Transverse colon (tissue), 4 donors: ENCODE data around the gene PILRA. TPM values are rescaled to one million over a fixed set of nuclear protein-coding genes. Genes with fewer than 3 reads are reported as not detected.
A peak's percentile ranks its signal among the peaks of the same experiment; 100 is the strongest.
"Not testable (repeated sequence)": the region's sequence is repeated elsewhere in the genome, so short reads cannot be mapped to it uniquely, and the experiment has no call there.

Experiments used
- DNase-seq: peaks from one replicate; pipeline ENCODE4 v3.0.0-alpha.2; 2019
- H3K27ac ChIP-seq, 4 donors: fragments of 200-600 bp; sonication (generic); 2 replicates each; pipeline ENCODE4 v1.5.1; 2016 to 2018; ENCODE audit warnings: inconsistent platforms in 4 of 4
- H3K27me3 ChIP-seq: fragments of 200-600 bp; sonication (generic); 2 replicates; pipeline ENCODE4 v1.5.1; 2017; ENCODE audit warnings: inconsistent platforms
- H3K36me3 ChIP-seq, 4 donors: fragments of 200-600 bp; sonication (generic); 2 replicates each; pipeline ENCODE4 v1.5.1; 2017 to 2019; ENCODE audit warnings: inconsistent platforms in 4 of 4
- H3K4me1 ChIP-seq, 4 donors: fragments of 200-600 bp; sonication (generic); 2 replicates each; pipeline ENCODE4 v1.5.1; 2017 to 2020; ENCODE audit warnings: inconsistent platforms in 4 of 4
- H3K4me3 ChIP-seq, 4 donors: fragments of 200-600 bp; sonication (generic); 1 replicate in 1 of 4; 2 replicates in 3 of 4; pipeline versions ENCODE4 v1.5.1 to v1.6.1; 2017 to 2019; ENCODE audit warnings: inconsistent platforms in 4 of 4
- H3K9me3 ChIP-seq, 2 donors: fragments of 200-600 bp; sonication (generic); 2 replicates each; pipeline ENCODE4 v1.5.1; 2017 to 2019; ENCODE audit warnings: inconsistent platforms in 2 of 2
- EP300 ChIP-seq: sonication (generic); formaldehyde crosslinking; IDR thresholded peaks from one replicate; pipeline ENCODE4 v1.6.1; 2017; ENCODE audit warnings: antibody characterized with exemption, low read depth
- POLR2A ChIP-seq: fragments of 450-650 bp; IDR thresholded peaks from one replicate; pipeline ENCODE4 v1.6.1; 2016; ENCODE audit warnings: antibody characterized with exemption, mild to moderate bottlenecking, moderate library complexity
- POLR2AphosphoS5 ChIP-seq, 3 donors: sonication (generic); formaldehyde crosslinking; IDR thresholded peaks; one replicate each; pipeline ENCODE4 v1.6.1; 2016; ENCODE audit warnings: antibody characterized with exemption in 3 of 3
- WGBS, 2 donors: methylation state at CpG; one replicate each; pipeline ENCODE4 v1.1.5; 2018; ENCODE audit warnings: low coverage in 1 of 2; 5-methylcytosine and 5-hydroxymethylcytosine counted together
- in situ Hi-C, 4 donors: fragments of 200-750 bp; cut with MboI; loops; one replicate each; pipeline versions ENCODE4 v1.15.0 to v1.15.1; 2017; ENCODE audit warnings: low sequenced_read_pairs in 3 of 4, low pct_ligation_motif_present in 1 of 4, low pct_unique_long_range_greater_than_20kb in 1 of 4
- intact Hi-C: fragments of 100-400 bp; cut with DNase I; formaldehyde crosslinking; loops from one replicate; pipeline ENCODE4 v1.15.1; 2023; ENCODE audit warnings: low total_unique reads
- total RNA-seq, 4 donors: library from RNA; depleted of rRNA; stranded (reverse); fragments of >200 nt; gene quantifications; one replicate each; pipeline ENCODE4 v1.1.0, GENCODE V29; 2016
- TF ChIP-seq, protein P1 (sequence below), 5 experiments: fragments of 200-600 bp in 3 of 5; fragments of 450-650 bp in 2 of 5; sonication (generic) in 3 of 5; IDR thresholded peaks; 1 replicate in 2 of 5; 2 replicates in 3 of 5; pipeline ENCODE4 v1.5.1; 2016 to 2017; ENCODE audit warnings: antibody characterized with exemption in 5 of 5, inconsistent platforms in 3 of 5, mild to moderate bottlenecking in 2 of 5, moderate library complexity in 1 of 5

The PILRA gene
- total RNA-seq, 4 donors from 2014 or later, result 1.9 to 4.9 TPM; not detected in 2

DNA sequence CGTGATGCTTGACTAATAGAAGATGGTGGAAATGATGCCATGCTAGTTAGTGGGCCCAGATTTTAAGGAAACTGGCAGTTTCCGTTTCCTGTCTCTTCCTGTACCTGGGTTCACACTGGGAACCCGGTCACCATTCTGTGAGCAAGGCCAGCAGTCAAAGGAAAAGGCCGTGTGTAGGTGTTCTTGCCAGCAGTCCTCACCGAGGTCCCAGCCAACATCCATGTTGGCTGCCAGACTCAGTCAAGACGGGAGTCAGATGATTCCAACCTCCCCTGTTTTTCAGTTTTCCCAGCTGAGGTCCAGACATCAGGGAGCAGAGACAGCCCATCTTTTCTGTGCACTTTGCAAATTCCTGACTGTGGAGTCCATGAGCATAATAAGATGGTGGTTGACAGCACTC, 30.5 kb upstream of the PILRA start:
- TF ChIP-seq, protein P1, sequence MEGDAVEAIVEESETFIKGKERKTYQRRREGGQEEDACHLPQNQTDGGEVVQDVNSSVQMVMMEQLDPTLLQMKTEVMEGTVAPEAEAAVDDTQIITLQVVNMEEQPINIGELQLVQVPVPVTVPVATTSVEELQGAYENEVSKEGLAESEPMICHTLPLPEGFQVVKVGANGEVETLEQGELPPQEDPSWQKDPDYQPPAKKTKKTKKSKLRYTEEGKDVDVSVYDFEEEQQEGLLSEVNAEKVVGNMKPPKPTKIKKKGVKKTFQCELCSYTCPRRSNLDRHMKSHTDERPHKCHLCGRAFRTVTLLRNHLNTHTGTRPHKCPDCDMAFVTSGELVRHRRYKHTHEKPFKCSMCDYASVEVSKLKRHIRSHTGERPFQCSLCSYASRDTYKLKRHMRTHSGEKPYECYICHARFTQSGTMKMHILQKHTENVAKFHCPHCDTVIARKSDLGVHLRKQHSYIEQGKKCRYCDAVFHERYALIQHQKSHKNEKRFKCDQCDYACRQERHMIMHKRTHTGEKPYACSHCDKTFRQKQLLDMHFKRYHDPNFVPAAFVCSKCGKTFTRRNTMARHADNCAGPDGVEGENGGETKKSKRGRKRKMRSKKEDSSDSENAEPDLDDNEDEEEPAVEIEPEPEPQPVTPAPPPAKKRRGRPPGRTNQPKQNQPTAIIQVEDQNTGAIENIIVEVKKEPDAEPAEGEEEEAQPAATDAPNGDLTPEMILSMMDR (IDR thresholded peaks at IDR 0.05), result no peak
- TF ChIP-seq POLR2AphosphoS5 (IDR thresholded peaks at IDR 0.05), result no peak
- no peak for TF ChIP-seq EP300
- no peak for TF ChIP-seq POLR2A
- DNase-seq, result no peak
- Histone ChIP-seq H3K4me1 (peaks cover 0 to 19% (median 2%) of the 10 kb centered on the region in 4 donors), H3K27me3 (no peaks in the 10 kb centered on the region), H3K27ac (peak overlapping the region in 1 of 4 donors; percentile 12), H3K36me3 (peaks cover 0 to 21% (median 10%) of the 10 kb centered on the region in 4 donors), H3K4me3 (no peak overlapping the region), H3K9me3 (no peaks in the 10 kb centered on the region)
- intact Hi-C loops, result no loop called here
- in situ Hi-C loops, result no loop called here
- 77% methylated on average over 6 of the region's 6 CpGs; no CpG with 5 or more reads in 1 of the 2 donors for WGBS, 2 donors

DNA sequence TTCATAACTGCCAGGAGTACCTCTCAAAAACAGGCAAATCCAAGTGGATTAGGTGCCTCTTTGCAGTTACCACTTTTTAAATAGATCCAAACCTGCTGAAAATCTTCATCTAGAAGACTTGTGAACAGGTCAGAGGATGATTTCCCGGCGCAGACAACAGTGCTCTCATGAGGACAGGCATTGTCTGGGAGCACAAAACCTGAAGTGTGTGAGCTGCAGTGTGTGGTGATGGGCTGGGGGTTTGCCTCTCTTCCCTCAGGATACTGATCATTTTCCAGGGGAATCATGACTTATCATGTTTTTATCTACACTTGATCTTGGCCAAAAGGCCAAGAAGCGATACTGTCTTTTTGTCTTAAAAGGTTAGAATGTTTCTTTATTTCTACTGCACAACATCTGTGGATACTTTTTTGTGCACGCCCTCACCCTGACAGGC, 29.1 kb upstream of the PILRA start:
- H3K27me3 ChIP-seq, H3K4me3 ChIP-seq, in situ Hi-C loops, H3K9me3 ChIP-seq, DNase-seq, intact Hi-C loops: not testable (repeated sequence)
- peak overlapping the region in 3 of 4 donors; percentile 38 to 66 (median 66) for H3K27ac ChIP-seq
- peaks cover 0 to 29% (median 12%) of the 10 kb centered on the region in 4 donors for H3K36me3 ChIP-seq
- peaks cover 0 to 17% (median 2%) of the 10 kb centered on the region in 4 donors for H3K4me1 ChIP-seq
- 86% methylated on average over 2 to 4 of the region's 4 CpGs for WGBS, 2 donors

DNA sequence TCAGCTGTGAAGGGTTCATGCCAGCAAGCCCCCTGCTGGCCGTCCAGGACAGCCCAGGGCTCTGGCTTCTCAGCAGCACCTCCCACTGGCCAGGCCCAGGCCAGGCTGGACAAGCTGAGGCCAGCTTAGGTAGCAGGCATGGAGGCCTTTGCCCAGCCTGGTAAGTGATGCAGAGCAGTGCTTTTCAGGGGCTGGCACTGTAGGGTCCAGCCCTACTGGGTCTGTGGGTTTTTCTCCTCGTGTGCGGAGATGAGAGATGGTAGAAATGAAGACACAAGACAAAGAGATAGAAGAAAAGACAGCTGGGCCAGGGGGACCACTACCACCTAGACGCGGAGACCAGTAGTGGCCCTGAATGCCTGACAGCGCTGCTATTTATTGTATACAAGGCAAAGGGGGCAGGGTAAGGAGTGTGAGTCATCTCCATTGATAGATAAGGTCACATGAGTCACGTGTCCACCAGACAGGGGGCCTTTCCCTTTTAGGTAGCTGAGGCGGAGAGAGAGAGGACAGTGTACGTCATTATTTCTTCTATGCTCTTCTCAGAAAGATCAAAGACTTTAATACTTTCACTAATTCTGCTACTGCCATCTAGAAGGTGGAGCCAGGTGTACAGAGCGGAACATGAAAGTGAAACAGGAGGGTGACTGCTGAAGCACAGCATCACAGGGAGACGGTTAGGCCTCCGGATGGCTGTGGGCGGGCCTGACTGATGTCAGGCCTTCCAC, 28.6 kb upstream of the PILRA start:
- H3K9me3 ChIP-seq, H3K4me3 ChIP-seq, H3K27me3 ChIP-seq, in situ Hi-C loops, intact Hi-C loops: not testable (repeated sequence)
- H3K4me1 ChIP-seq, result peaks cover 0 to 17% (median 2%) of the 10 kb centered on the region in 4 donors
- TF ChIP-seq, protein P1 (IDR thresholded peaks at IDR 0.05), result peak; percentile 21 to 45 (median 36)
- peak; percentile 58 for DNase-seq
- H3K27ac ChIP-seq, result peak overlapping the region; percentile 64 to 71 (median 66)
- peaks cover 0 to 35% (median 14%) of the 10 kb centered on the region in 4 donors for H3K36me3 ChIP-seq
- WGBS, 2 donors, result 61 to 80% methylated on average over 2 to 9 of the region's 13 CpGs

DNA sequence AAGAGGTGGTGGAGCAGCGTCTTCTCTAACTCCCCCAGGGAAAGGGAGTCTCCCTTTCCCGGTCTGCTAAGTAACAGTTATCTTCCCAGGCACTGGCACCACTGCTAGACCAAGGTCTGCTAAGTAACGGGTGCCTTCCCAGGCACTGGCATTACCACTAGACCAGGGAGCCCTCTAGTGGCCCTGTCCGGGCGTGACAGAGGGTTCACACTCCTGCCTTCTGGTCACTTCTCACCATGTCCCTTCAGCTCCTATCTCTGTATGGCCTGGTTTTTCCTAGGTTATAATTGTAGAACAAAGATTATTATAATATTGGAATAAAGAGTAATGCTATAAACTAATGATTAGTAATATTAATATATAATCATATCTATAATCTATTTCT, 28.0 kb upstream of the PILRA start:
- in situ Hi-C loops, H3K4me3 ChIP-seq, H3K27me3 ChIP-seq, H3K9me3 ChIP-seq, intact Hi-C loops: not testable (repeated sequence)
- Histone ChIP-seq H3K36me3 (peaks cover 0 to 39% (median 17%) of the 10 kb centered on the region in 4 donors), H3K27ac (peak overlapping the region in 1 of 4 donors; percentile 66), H3K4me1 (peaks cover 0 to 17% (median 2%) of the 10 kb centered on the region in 4 donors)
- TF ChIP-seq, protein P1 (IDR thresholded peaks at IDR 0.05), result peak; percentile 15 to 58 (median 50)
- 0% methylated on average over 3 of the region's 5 CpGs; no CpG with 5 or more reads in 1 of the 2 donors for WGBS, 2 donors
- peak; percentile 82 for DNase-seq

DNA sequence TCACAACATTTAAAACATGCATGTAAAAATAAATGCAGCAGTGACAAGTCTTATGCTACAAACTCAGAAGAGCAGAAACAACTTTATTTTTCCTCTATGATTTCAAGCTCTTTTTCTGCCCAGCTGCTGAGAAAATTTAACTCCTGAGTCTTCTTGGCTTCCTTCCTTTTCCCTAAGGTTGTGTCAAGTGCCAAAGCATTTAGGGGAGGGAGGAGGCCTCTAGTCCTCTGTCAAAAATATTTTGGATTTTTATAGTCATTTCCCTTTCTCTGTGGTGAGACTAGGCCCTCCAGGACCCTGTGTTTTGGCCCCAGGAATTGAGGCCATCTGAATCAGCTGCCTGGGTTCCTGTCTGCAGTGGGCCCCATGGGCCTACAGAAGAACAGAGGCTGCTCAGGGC, 26.4 kb upstream of the PILRA start:
- Histone ChIP-seq H3K36me3 (peaks cover 0 to 39% (median 19%) of the 10 kb centered on the region in 4 donors), H3K27ac (no peak overlapping the region), H3K27me3 (no peaks in the 10 kb centered on the region), H3K9me3 (no peaks in the 10 kb centered on the region), H3K4me1 (peaks cover 0 to 16% (median 2%) of the 10 kb centered on the region in 4 donors), H3K4me3 (no peak overlapping the region)
- intact Hi-C loops (no loop called here), in situ Hi-C loops (no loop called here)
- no peak for DNase-seq
- TF ChIP-seq, protein P1 (IDR thresholded peaks at IDR 0.05), result no peak
- no peak for TF ChIP-seq POLR2A
- no peak for TF ChIP-seq EP300
- TF ChIP-seq POLR2AphosphoS5 (IDR thresholded peaks at IDR 0.05), result no peak
